GM21786 (cell line): Measurements from ENCODE around the gene GPR12.
"Not testable (repeated sequence)": the region's sequence is repeated elsewhere in the genome, so short reads cannot be mapped to it uniquely, and the experiment has no call there.

Source experiments
- ATAC-seq: cut with Tn5 transposase; IDR thresholded peaks from one replicate; pipeline ENCODE4 v1.9.1; 2021; ENCODE audit not compliant: unreplicated experiment

Gene GPR12

DNA sequence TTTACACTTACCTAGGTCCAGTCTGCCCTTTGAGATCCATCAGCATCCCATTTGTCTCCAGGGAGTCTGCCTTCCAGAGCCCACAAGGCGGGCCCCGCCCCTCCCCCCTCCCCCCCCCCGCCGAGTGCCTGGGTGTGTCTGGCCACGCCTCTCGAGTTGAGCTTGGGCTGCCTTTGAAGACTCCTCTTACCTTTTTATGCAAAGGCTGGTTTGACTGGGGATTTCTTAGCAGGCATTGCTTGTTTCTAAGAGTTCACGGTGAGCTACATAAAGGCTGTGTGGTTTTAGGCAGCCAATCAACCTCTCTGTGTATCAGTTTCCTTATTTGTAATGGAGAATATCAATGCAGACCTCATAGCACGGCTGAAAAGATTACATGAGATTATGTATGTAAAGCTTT lies 11.3 kb downstream of the GPR12 start:
- ATAC-seq = no peak

DNA sequence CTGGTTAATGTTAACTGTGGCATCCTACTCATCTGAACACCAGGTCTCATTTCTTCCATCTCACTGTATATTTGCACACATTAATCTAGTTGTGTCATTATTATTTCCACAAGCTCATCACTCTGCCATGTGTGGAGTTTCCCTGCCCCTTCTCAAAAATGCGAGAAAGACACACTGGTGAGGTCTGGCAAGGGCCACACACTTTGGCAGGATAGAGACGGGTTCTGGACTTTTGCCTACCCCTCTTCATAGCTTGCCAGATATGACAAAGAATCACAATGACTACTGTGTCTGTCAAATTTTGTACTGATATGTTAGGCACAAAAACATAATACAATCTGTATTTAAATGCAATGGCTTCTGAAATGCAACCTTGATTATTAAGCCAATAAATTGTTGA lies 12.9 kb downstream of the GPR12 start:
- no peak for ATAC-seq

DNA sequence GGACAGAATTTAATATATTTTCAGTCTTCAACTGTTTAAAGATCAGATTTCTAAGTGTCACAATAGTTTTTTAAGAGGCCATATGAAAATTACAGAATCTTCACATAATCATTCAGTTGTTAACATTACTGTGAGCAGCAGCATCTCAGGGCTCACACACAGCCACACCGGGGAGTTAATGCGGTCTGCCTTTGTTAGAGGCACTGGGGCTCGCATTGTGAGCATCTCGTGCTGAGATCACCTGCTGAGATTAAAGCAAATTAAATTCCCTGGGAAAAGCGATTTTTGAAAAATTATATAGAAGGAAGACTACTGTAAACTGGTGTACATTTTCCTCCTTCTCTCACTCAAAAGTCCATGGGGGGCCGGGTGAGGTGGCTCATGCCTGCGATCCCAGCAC lies 16.6 kb downstream of the GPR12 start:
- no peak for ATAC-seq

DNA sequence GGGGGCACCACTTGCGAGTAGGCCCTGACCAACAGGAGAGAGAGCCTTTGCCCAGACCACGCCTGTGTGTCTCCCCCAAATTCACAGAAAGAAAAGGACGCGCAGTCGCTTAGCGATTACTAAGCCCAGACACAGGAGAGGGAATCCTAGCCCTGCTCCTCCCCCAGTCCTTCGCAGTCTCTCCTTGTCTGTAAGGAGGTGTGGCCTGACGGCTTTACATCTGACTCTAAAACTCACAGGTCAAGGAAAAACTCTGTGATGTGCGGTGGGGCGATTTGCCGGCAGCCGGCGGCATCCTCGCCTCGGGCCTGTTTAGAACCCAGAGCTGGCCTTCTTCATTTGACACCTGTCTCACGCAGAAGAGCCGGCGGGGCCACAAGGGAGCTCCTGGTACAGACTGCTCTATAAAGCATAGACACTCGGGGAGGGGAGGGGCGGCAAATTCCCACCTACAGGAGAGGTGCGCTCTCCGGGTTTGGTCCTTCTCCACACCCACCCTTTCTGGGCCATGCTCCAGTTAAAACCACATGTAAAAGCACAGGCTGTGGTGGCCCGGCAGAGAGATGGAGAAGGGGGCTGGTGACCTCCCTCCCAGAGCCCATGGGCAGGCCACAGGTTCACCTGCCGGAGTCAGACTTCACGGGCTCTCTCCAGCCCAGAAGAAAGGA lies 17.8 kb downstream of the GPR12 start:
- no peak for ATAC-seq

DNA sequence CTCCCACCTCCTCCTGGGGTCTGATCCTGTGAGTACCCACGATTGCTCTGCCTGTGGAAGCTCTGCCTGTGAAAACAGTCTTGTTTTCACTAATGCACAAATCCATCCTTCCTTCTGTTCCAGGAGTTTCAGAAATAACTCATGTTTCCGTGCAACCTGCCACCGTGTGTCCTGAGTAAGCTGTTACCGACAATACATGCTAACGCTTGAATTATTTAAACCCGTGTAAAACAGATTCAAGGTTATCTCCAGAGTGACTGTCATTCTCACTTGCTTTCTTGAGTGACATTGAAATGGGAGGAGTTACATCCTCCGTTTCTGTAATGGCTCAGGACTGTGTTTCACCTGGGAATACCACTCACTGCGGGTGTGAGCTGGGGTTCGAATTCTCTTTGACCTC lies 24.9 kb downstream of the GPR12 start:
- no peak for ATAC-seq

DNA sequence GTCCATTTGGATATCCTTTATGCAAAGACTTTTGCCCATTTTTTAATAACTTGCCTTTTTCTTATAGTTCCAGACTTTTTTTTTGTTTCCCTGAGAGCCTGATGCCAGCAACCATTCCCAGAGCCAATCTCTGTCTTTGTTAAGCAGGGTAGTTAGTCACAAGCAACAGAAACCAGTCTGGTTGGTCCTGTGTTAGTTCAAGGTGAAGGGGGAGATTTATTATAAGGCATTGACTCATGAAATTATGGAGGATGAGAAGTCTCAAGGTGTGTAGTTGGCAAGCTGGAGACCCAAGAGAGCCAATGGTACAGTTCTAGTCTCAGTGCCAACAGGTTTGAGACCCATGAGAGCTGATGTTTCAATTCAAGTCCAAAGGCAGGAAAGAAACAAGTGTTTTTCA lies 33.0 kb downstream of the GPR12 start:
- no peak for ATAC-seq

DNA sequence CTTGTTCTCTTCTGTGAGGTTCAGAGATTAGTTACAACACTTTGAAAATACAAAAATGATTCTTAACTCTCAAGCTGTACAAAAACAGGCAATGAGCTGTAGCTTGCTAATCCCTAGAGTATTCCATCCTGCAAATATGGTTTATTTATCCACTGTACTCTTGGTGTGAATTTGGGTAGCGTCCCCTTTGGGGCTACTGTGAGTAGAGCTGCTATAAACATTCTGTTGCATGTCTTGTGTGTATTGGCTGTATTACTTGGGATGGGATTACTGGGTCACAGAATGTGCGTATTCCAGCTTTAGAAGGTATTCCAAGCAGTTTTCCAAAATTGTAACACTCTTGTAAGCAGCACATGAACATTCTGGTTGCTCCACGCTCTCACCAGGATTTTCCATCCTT lies 33.5 kb downstream of the GPR12 start:
- ATAC-seq = no peak

DNA sequence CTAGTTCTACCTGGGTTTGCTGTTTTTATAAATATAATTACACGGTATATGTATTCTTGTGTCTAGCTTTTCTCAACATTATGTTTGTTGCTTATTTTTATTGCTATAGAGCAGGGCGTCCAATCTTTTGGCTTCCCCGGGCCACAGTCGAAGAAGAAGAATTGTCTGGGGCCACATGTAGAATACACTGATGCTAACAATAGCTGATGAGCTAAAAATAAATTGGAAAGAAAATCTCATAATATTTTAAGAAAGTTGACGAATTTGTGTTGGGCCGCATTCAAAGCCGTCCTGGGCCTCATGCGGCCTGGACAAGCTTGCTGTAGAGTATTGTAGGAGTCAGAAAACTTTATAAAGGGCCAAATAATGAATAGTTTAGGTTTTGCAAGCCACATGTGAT lies 33.9 kb downstream of the GPR12 start:
- ATAC-seq = no peak

DNA sequence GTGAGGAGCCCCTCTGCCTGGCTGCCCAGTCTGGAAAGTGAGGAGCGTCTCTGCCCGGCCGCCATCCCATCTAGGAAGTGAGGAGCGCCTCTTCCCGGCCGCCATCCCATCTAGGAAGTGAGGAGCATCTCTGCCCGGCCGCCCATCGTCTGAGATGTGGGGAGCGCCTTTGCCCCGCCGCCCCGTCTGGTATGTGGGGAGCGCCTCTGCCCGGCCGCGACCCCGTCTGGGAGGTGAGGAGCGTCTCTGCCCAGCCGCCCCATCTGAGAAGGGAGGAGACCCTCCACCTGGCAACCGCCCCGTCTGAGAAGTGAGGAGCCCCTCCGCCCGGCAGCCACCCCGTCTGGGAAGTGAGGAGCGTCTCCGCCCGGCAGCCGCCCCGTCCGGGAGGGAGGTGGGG lies 37.0 kb downstream of the GPR12 start:
- ATAC-seq = not testable (repeated sequence)

DNA sequence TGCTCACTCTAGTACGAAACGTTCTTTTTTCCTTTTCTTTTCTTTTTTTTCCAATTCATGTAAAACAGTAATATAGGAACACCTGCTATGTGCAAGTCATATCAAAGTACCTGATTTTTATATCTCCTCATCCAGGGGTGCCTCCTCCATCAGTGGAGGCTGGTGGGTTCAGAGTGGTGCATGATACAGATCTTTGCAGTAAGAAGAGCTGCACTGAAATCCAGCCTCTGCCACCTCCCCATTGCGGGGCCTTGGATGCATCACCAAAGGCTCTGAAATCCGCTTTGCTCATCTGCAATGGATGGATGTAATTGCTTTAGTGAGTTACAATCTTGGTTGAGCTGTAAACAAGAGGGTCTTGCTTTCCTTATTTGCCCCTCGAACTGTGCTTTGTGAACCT lies 38.3 kb downstream of the GPR12 start:
- no peak for ATAC-seq

DNA sequence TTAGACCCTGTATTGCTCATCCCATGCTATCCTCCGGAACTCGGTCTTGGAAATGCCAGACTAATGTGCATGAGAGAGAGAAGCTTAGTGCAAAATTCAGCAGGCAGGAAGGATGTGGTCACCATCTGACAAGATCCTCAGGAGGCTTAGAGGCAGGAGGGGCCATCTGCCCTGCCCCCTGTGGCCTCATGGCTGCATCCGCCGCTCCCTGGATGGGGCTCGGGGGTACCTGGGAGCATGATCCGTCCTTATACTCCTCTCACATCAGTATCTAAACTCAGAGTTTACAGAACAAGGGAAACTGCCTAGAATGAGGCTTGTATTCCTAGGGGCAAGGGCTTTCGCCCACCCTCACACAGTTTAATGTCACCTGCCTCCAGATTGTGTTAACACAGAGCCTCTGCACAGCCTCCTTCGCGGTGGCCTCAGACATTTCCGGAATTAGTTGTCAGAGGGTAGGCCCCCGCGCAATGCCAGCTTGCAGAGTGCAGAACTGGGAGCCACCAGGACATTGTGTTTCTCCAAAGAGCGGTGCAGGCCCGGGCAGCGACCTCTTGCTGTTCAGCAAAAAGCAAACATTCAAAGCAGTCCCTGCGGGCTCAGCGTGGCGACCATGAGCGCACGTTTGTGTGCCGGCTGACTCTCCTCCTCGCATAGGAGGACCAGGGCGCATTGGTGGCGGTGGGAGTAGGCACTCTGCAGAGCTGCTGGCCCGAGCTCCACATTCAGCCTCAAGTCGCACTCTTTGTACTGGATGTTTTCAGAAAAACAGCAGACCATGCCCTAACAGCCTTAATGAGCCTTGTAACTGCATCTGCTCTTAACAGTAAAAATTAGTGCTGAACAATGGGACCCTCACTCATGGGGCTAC lies 39.1 kb downstream of the GPR12 start:
- peak; percentile 58 for ATAC-seq

DNA sequence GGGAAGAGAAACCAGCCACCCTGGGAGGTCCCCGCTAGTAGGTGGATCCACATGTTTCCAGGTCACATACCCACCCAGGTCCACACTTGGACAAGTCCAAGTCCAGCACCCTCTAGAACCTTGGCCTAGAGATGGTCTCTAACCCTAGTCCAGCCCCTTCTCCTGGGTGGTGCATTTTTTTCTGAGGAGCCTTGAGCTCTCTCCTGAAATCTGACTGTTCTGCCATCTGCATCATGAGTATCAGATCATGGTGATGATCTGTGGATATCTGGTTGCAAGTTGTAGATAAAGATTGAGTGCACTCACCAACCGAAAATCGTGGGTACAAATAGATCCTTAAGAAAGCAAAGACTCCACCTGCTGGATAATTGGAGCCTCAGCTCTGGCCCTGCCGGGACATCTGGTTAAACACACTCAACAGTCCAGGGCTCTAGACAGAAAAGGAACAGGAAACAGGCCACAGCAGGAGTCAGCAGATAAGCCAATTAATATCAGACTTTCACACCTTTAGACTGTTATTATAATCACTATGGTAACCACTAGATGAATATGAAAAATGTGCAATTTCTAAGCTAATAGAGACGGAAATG lies 41.1 kb downstream of the GPR12 start:
- ATAC-seq = no peak

DNA sequence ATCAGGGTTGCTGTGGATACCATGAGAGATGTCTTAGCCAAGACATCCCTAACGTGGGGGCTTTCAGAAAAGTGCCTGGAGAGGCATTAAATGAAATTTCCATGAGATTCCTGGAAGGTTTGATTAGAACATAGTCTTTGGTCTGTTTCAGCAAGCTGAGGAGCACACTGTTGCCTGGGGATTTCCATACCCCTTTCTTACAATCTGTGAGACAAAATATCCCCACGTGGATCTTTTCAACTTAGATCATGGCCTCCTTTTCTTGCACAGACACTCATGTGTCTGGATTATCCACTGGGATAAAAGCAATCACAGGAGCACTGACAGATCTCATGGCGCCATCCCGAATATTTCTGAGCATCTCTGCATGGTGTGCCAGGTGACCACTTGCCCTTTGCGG lies 41.7 kb downstream of the GPR12 start:
- ATAC-seq = no peak

DNA sequence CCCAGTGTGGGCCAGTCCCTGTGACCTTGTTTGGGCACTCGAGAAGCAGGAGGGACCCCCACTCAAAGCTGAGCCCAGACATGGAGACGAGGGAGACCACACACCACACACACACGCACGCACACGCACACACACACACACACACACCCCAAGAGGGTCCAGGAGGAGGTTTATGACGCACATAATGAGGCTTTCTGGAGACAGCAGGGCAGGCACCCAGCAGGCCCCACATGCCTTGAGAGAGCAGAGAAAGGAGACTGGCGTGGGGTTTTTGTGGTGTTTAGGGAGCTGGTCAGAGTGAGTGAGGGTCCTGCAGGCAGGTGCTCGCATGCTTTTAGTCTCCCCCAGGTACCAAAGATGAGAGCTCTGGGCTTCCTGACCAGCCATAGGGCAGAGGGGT lies 42.4 kb downstream of the GPR12 start:
- ATAC-seq = no peak

DNA sequence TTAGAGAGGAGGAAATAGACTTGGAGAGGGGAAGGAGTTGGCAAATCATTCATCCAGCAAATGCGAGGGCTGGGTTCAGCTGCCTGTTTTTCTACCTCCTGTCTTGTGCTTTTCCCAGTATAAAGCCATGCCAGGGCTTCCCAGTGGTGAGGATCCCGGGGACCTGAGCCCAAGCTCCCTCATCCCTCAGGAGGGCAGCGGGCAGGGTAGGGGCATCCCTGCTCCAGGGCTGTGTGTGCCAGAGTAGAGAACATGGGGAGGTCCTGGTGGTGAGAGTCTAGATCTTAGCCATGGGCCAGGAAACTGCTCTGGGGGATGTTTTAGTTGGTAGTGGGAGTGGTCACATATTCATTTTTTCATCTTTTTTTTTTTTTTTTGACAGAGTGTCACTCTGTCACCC lies 43.6 kb downstream of the GPR12 start:
- ATAC-seq = no peak

DNA sequence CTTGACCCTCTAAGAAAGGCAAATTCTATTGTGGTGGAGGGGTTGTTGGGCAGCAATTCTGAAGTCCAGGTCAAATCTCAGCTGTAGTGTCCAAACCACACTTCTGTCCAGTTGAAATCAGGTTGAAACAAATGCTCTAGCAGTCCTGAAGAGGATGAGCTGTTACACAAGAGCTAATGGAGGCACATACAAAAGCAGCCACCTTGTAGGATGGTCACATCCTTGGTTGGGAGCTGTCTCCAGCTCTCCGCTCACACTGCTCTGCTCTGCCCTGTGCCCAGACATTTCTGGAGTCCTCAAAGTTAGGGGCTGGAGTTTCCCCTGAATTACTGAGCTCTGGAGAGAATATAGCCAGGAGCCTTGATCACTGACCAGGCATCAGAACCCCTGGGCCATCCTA lies 47.2 kb downstream of the GPR12 start:
- ATAC-seq = no peak

DNA sequence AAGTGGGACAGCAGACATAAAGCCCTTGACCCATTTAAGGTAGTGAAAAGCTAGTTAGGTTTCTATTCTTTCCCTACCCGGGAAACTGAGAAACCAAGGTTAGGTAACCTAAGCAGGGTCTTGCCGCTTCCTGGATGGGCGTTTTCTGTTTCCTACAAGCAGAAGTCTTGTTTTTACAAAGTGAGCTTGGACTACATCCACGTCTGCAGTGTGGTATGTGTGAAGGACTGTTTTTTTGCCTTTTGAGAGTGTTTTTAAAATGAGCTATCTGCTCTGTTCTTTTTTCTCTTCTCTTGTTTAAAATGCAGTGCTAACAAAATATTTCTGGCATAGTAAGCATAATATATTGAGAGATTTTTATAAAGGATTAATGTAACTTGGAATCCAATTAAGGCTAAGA lies 49.4 kb downstream of the GPR12 start:
- ATAC-seq = no peak

DNA sequence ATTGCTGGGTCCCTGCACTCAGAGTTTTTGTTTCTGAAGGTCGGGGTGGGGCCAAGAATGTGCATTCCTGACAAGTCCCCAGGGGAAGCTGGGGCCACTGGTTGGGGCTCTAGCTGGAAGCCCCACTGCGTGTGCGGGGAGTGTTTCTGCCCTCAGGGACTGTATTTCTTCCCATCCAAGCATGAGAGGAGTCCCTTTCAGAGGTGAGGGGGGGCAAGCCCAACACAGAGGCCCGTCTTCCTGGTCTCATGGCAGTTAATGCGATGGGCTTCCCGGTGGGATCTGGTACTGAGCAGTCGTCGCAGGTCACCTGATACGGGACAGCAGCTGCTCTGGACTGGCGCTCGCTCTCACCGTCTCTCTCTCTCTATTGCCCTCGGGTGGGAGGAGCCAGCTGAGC lies 50.4 kb downstream of the GPR12 start:
- ATAC-seq = no peak

DNA sequence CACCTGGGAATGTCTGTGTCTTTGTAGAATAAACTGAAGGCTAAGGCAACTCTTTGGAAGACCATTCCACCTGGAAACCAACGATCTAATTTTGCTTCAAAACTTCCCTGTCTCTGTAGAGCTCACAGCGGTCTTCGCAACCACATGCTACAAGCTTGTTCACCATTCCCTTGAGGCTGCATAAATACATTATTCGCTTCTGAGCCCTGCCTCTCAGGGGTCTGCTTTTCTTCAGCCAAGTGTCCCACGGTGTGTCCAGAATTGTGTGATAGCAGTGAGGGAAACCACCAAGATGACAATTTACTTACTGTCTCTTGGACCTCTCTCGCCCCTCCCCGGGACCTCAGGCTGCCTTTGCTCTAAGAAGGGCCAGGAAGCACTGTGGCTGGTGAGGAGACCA lies 51.1 kb downstream of the GPR12 start:
- no peak for ATAC-seq

DNA sequence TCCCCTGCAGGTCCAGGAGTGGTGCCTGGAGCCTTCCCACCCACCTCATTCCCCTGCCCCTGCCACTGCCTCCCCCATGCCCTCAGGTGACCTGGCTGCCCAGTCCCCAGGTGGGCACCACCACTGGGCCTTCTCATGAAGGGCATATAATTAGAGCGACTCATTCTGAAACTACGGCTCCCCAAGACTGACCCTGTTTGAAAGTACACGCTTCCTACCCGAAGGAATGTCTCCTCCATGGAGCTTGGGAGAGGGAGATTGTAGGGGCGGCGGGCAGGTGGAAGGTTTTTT lies 52.6 kb downstream of the GPR12 start:
- ATAC-seq = no peak

DNA sequence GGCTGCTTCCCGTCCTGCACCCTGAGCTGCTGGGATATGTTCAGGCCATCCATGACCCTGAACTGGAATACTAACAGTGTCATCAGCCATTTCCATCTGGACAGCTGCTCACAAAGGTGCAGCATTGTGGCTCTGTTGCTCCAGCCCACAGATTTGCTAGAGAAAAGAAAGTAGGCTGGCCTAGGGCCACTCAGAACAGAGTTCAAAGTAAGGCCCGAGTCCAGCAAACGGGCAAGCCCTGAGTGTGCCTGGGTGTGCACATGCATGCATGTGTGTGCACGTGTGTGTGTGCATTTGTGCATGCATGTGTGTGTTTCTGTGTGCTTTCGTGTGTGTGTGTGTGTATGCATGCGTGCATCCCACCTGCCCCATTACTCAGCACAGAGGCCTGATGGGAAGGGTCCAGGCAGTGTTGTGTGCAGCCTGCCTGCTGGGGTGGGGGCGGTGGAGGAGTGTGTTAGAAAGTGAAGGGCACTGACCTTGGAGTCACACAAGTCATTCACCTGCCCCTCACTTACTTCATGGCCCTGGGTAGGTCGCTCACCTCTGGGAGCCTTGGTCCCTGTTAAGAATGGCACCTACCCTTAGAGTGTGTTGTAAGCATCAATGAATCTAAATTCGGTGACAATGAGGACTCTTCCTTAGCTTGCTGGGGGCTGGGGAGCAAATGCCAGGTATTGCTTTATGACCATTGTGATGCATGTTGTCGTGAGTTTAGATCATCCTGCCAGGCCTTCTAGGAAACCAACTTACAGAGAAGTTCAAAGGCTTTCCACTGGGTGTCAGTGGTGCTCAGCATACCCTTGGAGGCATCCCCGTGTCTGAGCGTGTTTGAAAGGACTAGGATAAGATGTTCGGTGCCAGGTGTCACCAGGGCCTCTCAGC lies 53.2 kb downstream of the GPR12 start:
- no peak for ATAC-seq

DNA sequence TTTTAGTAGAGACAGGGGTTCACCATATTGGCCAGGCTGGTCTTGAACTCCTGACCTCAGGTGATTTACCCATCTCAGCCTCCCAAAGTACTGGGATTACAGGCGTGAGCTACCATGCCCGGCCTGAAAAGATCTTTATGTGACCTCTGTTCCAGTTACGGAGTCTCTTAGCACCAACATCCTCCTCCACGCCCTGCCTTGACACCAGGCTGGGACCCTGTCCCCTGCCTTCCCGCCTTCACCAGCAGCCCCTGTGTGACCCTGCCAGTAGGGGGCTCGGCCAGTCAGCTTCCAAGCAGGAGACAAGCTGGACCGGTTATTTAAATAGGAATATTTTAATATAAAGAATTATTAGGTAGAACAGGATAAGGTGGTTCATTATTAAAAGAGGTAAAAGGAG lies 54.2 kb downstream of the GPR12 start:
- no peak for ATAC-seq
